ENCODE data around the gene SUSD1.

DNA sequence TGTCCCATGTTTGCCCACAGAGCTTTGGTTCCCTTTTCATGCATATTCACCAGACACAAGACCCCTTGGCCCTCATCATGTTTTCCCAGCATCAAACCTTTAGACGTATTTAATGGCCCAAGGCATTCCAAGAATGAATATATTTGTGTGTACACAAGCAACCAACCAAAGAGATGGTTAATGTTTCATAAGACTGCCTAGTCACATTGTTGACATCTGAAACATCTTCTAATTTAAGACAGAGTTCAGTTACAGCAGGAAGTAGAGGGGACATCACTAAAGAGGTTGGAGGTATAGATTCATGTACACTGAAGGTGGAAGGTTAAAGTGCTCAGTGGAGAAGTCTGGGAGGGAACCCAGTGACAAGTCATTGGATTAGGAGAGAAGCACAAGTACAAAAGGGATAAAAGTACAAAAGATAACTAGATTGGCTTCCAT is 49.1 kb downstream of the SUSD1 start:
- TF ChIP-seq, protein P1, sequence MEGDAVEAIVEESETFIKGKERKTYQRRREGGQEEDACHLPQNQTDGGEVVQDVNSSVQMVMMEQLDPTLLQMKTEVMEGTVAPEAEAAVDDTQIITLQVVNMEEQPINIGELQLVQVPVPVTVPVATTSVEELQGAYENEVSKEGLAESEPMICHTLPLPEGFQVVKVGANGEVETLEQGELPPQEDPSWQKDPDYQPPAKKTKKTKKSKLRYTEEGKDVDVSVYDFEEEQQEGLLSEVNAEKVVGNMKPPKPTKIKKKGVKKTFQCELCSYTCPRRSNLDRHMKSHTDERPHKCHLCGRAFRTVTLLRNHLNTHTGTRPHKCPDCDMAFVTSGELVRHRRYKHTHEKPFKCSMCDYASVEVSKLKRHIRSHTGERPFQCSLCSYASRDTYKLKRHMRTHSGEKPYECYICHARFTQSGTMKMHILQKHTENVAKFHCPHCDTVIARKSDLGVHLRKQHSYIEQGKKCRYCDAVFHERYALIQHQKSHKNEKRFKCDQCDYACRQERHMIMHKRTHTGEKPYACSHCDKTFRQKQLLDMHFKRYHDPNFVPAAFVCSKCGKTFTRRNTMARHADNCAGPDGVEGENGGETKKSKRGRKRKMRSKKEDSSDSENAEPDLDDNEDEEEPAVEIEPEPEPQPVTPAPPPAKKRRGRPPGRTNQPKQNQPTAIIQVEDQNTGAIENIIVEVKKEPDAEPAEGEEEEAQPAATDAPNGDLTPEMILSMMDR (IDR thresholded peaks at IDR 0.05), result no peak
- no peak for TF ChIP-seq ZFX (IDR thresholded peaks at IDR 0.05; ENCODE audit: borderline replicate concordance)
